HG03064 (cell line): ENCODE data around the gene MED12.

ENCODE experiments used
- ATAC-seq: cut with Tn5 transposase; IDR thresholded peaks from one replicate; pipeline ENCODE4 v1.9.1; 2021; ENCODE audit warnings: low read depth; ENCODE audit not compliant: unreplicated experiment

MED12 gene

DNA sequence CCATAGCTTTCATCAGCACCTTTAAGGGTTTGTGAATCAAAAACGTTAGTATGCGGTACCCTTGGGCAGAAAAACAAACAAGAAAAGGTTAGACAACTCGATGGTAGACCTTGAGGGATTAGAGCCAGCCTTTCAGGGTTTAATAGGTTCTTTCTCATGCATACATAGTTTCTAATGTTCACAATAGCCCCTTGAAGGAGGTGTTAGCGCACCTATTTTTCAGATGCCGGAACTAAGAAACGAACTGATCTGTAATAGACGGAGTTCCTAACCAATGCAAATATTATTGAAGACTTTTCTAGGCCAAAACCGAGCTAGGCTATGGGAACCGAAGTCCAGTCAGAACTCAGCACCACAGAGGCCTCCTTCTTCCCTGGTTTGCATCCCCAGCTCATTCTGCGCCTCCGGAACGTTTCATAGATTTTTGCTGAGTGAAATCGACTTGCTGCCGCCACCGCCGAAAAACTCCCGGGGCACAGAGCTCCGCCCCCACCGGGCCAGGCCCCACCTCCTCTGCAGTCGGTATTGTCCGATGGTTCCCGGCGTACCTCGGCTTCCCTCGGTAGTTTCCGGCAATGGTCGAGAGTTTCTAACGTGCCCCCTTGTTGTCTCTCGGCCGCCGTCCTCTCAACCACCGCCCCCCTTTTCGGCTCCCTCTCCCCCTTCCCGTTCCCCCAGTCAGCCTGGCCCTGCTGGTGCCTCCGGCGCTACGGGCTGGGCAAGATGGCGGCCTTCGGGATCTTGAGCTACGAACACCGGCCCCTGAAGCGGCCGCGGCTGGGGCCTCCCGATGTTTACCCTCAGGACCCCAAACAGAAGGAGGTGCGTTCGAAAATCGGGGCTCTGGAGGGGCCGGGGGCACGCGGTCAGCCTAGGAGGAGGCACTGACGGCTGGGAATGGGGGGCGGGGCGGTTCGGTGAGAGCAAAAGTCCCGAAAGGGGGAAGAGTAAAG is at the start of gene MED12:
Gene MED12, plus strand, starts transcription at position 565 of the 953 bp plus-strand sequence. Its CDS starts 159 bp downstream, at position 724.
- peak; percentile 76 for ATAC-seq

DNA sequence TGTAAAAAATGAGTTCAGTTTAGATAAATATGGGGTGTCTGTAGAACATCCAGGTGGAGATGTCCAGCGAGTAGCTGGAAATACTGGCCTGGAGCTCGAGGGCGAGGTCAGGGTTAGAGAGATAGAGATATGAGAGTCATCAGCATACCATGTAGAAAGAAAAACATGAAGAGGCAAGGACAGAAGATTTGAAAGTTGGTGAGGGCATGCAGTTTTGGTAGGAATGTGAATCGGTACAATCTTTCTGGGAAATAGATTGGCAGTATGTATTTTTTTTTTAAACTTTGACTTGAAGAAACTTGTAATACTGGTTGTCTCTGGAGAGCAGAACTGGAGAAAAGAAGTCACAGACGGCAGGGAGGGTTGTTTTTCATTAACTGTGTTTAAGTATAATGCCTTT is 47.9 kb upstream of the MED12 start:
- no peak for ATAC-seq

DNA sequence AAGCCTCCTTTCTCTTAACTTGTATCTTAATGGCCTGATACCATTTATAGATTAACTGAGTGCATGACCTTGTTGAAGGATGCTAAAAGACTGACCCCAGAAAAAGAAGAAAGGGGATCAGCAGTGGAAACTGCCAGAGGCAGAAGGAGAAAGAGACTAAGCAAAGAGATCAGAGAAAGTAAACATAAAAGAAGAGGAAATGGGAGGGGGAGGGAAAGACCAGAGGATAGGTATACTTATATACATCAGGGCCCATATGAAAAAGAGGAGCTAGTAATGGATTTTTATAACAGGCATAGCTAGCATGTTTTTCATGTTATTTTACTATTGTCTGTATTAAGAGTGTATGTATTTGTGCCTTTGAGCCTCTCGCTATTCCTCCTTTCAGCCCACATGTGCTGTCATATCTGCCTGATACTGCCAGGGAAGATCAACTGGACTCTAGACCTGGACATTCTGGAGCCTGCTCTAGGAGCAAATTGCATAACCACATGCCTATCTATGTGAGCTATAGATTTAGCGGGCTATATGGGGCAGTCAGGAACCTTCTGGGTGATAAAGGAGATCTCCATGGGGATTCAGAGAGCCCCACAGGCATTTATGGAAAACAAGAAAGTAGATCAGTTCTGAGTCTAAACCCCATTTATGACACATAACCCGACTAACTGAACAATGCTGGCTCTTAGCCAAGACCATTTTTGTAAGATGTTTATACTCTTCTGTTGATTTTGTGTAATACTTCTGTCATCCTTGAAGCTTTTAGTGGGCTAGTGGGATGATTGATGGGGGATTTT is 36.9 kb upstream of the MED12 start:
- no peak for ATAC-seq

DNA sequence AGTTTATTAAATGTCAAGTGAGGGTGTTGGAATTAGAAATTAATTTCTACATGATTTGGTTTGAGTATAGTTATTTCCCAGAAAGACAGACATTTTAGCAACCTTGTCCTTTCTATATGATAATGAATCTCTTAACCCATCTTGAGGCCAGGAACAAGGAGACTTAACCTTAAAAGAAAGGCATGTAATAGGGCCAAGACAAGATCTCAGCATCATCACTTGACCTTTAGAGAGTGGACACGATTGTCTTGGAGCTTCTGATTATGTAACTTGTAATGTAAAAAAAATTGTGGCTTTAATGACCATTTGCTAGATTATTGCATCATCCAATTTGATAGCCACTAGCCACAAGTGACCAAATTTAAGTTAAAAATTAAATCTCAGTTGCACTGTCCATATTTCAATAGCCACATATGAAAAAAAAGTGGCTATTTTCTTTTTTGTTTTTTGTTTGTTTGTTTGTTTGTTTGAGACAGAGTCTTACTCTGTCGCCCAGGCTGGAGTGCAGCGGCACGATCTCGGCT is 36.2 kb upstream of the MED12 start:
- ATAC-seq: no peak

DNA sequence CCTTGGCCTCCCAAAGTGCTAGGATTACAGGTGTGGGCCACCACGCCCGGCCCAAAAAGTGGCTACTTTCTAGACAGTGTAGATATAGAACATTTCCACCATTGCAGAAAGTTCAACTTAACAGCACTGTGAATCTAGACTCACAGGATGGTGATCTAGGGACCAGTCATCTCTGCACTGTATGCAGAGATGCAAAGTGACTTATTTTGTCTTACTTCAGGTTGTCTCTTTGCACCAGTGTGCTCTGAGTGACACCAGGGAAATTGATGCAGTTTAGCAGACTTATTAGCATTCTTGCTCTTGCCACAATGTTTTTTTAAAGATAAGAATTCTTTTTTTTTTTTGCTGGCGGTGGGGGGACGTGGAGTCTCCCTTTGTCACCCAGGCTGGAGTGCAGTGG is 35.6 kb upstream of the MED12 start:
- no peak for ATAC-seq

DNA sequence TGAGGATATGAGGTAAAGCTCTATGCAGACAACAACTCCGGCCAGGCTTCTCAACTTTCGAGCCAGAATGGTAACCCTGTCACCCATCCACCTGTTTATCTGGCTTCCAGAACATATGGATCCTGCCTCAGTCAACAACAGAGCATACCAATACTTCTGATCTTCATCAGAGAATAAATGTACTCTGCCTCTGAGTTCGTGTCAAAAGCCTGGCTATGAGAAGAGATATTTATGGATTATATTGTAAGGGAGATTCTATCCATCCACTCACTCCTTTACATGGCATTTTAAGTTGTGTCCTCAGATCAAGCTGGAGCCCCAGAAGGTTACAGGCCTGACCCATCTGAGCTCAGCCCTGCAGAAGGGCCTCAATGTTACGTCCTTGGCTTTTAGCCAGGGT is 32.5 kb upstream of the MED12 start:
- ATAC-seq: no peak

DNA sequence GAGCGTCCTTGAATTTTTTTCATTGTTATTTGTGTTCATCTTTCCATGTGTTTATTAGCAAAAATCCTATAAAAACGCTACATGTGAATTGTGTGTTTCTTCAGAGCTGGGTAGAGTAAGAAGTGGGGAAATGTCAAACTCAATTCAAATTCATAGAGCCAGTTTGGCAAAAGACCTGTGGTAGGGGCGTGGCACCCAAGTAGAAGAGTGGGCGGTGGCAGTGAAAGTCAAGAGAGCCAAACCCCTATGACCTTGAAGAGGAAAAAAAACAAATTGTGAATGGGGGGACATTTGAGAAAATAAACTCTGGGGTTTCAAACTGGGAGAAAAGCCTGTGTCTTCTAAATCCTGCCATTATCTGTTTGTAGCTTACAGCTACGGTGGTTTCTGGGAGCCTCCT is 27.1 kb upstream of the MED12 start:
- ATAC-seq: no peak

DNA sequence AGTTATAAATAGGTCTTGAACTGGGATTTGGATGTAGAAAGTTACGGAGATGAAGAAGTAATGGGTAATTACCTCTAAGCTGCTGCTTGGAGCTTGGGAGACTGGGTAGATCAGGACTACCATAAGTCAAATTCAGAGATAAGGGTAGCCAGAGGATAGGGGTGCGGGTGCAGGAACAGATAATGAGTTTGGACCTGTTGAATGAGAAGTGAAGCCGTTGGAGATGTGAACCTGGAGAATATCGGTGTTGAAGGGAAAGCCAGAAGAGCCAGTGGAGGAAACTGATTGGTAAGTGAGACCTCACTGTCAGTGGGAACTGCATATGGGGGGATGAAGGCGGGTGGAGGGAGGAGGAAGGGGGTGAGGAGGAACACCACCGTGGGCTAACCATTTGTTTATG is 23.4 kb upstream of the MED12 start:
- ATAC-seq: no peak

DNA sequence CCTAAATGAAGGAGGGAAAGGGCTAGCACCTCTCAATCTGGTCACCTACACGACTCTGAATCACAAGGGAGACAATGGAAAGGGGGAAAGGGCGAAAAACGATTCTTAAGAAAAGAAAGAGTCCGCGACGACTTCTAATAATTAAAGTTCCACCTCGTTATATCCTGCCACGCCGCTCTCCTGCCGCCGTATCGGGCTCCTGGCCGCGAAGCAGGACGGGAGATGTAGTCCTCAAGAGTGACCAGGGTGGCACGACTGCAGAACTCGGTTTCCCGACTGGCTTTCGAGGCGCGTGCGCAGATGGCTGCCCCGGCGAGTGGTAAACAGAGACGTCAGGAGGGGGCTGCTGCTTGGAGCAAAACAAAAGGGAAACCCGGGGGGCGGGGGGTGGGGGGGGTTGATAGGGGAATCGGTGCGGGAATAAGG is 22.8 kb upstream of the MED12 start, which contains the start of gene FOXO4:
Gene FOXO4, plus strand, starts transcription at position 297 of the 426 bp plus-strand sequence. CDS start 678 bp downstream, outside the sequence.
- peak; percentile 78 for ATAC-seq

DNA sequence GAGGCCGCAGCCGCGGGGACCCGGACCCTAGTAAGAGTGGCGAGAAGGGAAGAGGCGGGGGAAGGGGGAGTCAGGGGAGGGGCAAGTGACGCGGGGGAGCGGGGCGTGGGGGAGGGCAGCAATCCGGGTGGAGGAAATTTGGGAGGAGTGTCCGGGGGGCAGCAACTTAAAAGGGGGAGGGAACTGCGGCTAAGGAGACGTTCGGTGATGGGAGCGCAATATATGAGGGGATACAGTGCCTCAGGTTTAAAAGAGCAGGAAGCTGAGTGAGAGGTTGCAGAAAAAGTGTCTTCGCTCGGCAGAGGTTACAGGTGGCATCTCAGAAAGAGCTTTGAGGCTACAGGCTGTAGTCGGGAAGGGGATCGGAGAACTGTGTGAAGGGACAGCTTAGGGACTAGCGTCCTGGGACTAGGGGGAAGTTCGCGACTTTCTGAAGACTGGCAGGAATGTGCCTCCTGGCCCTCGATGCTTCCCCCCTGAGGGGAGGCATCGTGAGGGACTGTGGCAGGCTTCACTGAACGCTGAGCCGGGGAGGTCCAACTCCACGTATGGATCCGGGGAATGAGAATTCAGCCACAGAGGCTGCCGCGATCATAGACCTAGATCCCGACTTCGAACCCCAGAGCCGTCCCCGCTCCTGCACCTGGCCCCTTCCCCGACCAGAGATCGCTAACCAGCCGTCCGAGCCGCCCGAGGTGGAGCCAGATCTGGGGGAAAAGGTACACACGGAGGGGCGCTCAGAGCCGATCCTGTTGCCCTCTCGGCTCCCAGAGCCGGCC is 22.2 kb upstream of the MED12 start:
- ATAC-seq: no peak

DNA sequence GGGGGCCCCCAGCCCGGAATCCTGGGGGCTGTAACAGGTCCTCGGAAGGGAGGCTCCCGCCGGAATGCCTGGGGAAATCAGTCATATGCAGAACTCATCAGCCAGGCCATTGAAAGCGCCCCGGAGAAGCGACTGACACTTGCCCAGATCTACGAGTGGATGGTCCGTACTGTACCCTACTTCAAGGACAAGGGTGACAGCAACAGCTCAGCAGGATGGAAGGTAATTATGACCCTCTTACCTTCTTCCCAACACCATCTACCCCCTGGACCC is 21.7 kb upstream of the MED12 start:
- ATAC-seq: no peak

DNA sequence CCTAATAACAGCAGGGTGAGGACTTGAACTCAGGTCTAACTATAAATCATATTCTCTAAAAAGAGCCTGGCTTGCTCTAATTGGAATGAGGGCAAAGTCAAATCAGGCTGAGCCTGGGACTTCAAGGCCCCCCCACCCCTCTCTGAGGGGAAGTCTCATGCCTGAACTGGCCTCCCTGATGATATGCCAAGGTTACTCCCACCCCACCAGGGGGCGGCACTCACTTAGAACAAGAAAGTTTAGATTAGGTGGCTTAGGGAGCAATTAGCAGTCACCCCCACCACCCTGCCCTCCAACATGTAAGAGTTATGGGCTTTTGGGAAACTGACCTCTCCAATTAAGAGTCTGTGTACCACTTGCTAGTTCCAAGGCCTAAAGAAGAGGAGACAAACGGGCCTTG is 20.1 kb upstream of the MED12 start:
- ATAC-seq: no peak

DNA sequence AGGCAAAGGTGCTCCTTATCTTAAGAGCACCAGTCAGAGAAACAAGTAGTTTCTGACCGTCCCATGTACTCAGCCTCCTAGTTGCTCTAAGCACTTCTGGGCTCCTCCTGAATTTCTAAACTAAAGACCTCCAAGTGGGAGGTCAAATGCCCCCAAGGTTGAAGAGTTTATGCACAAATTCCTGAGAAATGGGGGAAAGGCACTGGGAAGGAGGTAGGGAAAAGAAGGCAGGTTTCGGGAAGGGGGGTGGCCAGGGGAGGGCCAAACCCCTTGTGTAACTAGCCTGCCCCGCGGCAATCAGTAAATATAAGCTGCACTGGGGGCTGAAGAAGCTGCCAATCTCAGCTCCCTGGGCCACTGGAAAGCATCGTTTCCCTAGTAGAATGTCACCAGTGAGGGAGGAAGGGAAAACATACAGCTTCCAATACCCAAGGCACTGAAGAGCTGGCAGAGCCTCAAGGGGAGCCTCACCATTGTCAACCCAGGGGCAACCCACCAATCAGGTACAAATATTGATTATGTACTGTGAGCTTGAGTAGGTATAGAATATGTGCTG is 19.4 kb upstream of the MED12 start:
- ATAC-seq: no peak

DNA sequence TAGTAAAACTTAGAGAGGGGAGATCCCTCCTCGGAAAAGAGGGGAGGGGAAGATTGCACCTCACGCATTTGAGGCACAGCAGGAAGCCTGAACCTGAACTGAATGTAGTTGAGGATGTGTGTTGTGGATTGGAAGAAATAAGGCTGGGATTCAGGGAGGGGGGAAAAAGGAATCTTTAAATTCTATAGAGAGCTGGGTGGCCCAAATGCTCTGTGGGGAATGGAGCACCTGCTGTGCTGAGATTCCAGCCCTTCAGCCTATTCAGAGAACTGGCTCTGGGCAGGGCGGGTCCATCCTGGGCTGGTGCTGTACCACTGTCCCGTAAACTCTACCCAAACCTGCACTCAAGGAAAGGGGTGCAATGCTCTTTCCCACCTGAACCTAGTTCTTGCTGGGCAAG is 18.7 kb upstream of the MED12 start:
- ATAC-seq: no peak

DNA sequence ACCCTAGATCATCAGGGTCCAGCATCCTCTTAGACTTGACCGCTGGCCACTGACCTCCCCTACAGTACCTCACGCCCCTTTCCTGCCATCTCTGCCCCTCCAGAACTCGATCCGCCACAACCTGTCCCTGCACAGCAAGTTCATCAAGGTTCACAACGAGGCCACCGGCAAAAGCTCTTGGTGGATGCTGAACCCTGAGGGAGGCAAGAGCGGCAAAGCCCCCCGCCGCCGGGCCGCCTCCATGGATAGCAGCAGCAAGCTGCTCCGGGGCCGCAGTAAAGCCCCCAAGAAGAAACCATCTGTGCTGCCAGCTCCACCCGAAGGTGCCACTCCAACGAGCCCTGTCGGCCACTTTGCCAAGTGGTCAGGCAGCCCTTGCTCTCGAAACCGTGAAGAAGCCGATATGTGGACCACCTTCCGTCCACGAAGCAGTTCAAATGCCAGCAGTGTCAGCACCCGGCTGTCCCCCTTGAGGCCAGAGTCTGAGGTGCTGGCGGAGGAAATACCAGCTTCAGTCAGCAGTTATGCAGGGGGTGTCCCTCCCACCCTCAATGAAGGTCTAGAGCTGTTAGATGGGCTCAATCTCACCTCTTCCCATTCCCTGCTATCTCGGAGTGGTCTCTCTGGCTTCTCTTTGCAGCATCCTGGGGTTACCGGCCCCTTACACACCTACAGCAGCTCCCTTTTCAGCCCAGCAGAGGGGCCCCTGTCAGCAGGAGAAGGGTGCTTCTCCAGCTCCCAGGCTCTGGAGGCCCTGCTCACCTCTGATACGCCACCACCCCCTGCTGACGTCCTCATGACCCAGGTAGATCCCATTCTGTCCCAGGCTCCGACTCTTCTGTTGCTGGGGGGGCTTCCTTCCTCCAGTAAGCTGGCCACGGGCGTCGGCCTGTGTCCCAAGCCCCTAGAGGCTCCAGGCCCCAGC is 17.6 kb upstream of the MED12 start:
- no peak for ATAC-seq

DNA sequence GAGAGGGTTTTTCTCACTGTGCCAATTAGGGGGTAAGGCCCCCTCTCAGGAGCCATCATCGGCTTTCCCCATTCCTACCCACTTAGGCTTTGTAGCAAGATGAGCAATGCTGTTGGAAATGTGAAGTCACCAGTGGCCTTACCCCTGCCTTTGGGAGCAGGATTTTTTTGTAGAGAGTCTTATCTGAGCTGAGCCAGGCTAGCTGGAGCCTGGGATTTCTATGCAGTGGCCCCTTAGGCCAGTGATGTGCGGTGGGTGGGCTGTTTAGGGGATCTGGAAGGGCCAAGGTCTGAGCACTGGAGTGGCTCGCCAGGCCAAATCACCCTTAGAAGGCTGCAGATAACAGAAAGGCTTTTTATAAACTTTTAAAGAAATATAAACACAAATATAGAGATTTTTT is 16.1 kb upstream of the MED12 start:
- no peak for ATAC-seq

DNA sequence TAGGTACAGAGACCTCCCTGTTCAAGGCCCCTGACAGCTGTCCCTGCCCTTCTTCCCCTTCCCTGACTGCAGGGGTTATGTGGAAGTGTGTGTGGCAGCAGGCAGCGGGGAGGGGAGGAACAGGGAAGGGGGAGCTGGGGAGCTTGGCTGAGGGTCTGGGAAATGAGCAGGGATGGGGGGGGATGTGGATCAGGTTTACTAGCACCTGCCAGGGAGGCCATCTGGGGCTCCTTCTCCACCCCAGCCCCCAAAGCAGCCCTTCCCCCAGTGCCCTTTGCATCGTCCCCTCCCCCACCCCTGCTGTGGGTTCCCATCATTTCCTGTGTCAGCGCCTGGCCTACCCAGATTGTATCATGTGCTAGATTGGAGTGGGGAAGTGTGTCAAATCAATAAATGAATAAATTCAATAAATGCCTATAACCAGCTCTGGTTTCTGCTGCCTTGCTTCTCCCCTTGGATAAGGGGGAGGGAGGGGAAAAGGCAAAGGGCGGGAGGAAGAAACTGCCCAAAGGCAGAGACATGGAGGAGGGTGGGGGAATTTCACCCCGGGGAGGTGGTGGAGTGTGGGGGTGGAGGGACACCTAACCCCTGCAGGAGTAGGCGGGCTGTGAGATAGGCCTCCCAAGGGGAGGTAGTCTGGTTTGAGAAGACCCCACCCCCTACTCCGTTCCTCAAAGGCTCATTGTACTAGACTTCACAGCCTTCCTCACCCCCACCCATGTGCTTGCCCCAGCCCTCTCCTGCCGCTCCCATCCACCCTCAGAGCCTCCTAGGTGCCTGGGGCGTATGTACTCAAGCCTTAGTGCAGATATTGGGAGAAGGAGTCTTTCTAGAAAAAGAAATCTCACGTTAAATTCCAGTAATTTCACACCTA is 15.0 kb upstream of the MED12 start:
- no peak for ATAC-seq

DNA sequence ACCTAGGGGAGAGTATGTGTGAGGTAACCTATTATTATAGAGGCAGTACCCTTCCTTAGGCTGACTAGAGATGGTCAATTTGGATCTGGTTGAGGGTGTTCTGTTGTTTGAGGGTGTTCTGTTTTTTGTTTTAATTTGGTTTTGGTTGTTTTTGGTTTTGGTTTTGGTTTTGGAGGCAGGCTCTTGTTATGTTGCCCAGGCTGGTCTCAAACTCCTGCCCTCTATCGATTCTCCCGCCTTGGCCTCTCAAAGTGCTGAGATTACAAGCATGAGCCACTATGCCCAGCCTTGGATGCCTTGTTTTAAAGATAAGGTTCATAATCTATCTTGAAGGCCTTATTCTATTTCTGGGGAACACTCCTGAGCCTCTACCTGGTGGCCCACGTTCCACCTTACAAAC is 12.8 kb upstream of the MED12 start:
- no peak for ATAC-seq
